22Rv1 (cell line): ENCODE data around the gene KLF13.

Source experiments
- ZFX ChIP-seq: fragments of 450-650 bp; IDR thresholded peaks from 2 replicates; pipeline ENCODE4 v1.6.1; 2017; ENCODE audit warnings: antibody characterized with exemption, borderline replicate concordance
- TF ChIP-seq, protein P1 (sequence below): fragments of 450-650 bp; IDR thresholded peaks from 2 replicates; pipeline ENCODE4 v1.5.1; 2017; ENCODE audit warnings: mild to moderate bottlenecking

- TF ChIP-seq, protein P1, sequence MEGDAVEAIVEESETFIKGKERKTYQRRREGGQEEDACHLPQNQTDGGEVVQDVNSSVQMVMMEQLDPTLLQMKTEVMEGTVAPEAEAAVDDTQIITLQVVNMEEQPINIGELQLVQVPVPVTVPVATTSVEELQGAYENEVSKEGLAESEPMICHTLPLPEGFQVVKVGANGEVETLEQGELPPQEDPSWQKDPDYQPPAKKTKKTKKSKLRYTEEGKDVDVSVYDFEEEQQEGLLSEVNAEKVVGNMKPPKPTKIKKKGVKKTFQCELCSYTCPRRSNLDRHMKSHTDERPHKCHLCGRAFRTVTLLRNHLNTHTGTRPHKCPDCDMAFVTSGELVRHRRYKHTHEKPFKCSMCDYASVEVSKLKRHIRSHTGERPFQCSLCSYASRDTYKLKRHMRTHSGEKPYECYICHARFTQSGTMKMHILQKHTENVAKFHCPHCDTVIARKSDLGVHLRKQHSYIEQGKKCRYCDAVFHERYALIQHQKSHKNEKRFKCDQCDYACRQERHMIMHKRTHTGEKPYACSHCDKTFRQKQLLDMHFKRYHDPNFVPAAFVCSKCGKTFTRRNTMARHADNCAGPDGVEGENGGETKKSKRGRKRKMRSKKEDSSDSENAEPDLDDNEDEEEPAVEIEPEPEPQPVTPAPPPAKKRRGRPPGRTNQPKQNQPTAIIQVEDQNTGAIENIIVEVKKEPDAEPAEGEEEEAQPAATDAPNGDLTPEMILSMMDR: no peak
- no peak for TF ChIP-seq ZFX
These were observed 61.0 kb downstream of the KLF13 start for GRCh38 chr15:31387479-31388118.
